ENCODE measurements around the gene OGDH.

DNA sequence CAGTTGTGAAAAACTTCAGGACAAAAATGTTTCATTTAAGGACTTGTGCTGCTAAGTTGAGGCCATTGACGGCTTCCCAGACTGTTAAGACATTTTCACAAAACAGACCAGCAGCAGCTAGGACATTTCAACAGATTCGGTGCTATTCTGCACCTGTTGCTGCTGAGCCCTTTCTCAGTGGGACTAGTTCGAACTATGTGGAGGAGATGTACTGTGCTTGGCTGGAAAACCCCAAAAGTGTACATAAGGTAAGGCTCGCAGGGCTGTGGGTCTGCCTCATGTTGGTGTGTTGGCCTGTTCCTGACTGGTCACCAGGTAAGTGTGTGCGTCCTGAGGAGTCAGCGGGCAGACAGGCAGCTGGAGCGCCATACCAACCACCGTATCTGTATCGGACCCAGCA lies 17.9 kb downstream of the OGDH start:
- TF ChIP-seq RAD21 (IDR thresholded peaks at IDR 0.05; ENCODE audit: low read depth) (no peak), CEBPB (IDR thresholded peaks at IDR 0.05; ENCODE audit: low read depth) (no peak), EZH2 (IDR thresholded peaks at IDR 0.05) (no peak), EZH2phosphoT487 (IDR thresholded peaks at IDR 0.05; ENCODE audit: borderline replicate concordance) (no peak)
- TF ChIP-seq, protein P1, sequence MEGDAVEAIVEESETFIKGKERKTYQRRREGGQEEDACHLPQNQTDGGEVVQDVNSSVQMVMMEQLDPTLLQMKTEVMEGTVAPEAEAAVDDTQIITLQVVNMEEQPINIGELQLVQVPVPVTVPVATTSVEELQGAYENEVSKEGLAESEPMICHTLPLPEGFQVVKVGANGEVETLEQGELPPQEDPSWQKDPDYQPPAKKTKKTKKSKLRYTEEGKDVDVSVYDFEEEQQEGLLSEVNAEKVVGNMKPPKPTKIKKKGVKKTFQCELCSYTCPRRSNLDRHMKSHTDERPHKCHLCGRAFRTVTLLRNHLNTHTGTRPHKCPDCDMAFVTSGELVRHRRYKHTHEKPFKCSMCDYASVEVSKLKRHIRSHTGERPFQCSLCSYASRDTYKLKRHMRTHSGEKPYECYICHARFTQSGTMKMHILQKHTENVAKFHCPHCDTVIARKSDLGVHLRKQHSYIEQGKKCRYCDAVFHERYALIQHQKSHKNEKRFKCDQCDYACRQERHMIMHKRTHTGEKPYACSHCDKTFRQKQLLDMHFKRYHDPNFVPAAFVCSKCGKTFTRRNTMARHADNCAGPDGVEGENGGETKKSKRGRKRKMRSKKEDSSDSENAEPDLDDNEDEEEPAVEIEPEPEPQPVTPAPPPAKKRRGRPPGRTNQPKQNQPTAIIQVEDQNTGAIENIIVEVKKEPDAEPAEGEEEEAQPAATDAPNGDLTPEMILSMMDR (IDR thresholded peaks at IDR 0.05 in 2 of 3, conservative IDR thresholded peaks at IDR 0.05 in 1 of 3; ENCODE audit: borderline replicate concordance in 1 of 3, insufficient read depth in 1 of 3, low read depth in 2 of 3, low read length in 2 of 3), result no peak
- TF ChIP-seq, protein P2, sequence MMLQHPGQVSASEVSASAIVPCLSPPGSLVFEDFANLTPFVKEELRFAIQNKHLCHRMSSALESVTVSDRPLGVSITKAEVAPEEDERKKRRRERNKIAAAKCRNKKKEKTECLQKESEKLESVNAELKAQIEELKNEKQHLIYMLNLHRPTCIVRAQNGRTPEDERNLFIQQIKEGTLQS (IDR thresholded peaks at IDR 0.05), result no peak

Data from HCT116 (cell line).